Heart right ventricle (tissue), 16 donors: ENCODE results near the gene MXRA7. TPM values are rescaled to one million over a fixed set of nuclear protein-coding genes. Genes with fewer than 3 reads are reported as not detected.
A peak's percentile ranks its signal among the peaks of the same experiment; 100 is the strongest.
"Not testable (repeated sequence)": the region's sequence is repeated elsewhere in the genome, so short reads cannot be mapped to it uniquely, and the experiment has no call there.

Experiments
- ATAC-seq, 8 donors: fragments of 200-7000 bp; cut with Tn5 transposase; one replicate each; pipeline ENCODE4 v1.9.1; 2020; ENCODE audit warnings: mild to moderate bottlenecking in 8 of 8, moderate library complexity in 8 of 8, moderate number of reproducible peaks in 1 of 8
- DNase-seq, 2 donors: peaks; one replicate each; pipeline ENCODE4 v3.0.0-alpha.2; 2020
- H3K27ac ChIP-seq, 10 donors: fragments of 200-600 bp; sonication (generic) in 2 of 10; one replicate each; pipeline versions ENCODE4 v1.5.0 to v1.8.0; 2020 to 2022; ENCODE audit warnings: mild to moderate bottlenecking in 3 of 10
- H3K27me3 ChIP-seq, 7 donors: fragments of 200-600 bp; one replicate each; pipeline ENCODE4 v1.8.0; 2021 to 2022; ENCODE audit warnings: mild to moderate bottlenecking in 2 of 7
- H3K36me3 ChIP-seq, 9 donors: fragments of 200-600 bp; sonication (generic) in 1 of 9; one replicate each; pipeline versions ENCODE4 v1.5.0 to v1.8.0; 2020 to 2022; ENCODE audit warnings: mild to moderate bottlenecking in 2 of 9
- H3K4me1 ChIP-seq, 9 donors: fragments of 200-600 bp; sonication (generic) in 1 of 9; one replicate each; pipeline versions ENCODE4 v1.5.0 to v1.8.0; 2020 to 2022; ENCODE audit warnings: mild to moderate bottlenecking in 4 of 9
- H3K4me3 ChIP-seq, 10 donors: fragments of 200-600 bp; sonication (generic) in 2 of 10; one replicate each; pipeline versions ENCODE4 v1.5.0 to v1.8.0; 2020 to 2022; ENCODE audit warnings: mild to moderate bottlenecking in 7 of 10, moderate library complexity in 2 of 10
- H3K9me3 ChIP-seq, 11 donors: fragments of 200-600 bp in 10 of 11; sonication (generic) in 2 of 11; one replicate each; pipeline versions ENCODE4 v1.5.0 to v1.8.0; 2013 to 2022; ENCODE audit warnings: mild to moderate bottlenecking in 2 of 11, control low read depth in 1 of 11, moderate library complexity in 1 of 11
- WGBS, 2 donors: extraction: QIAGEN DNeasy Blood & Tissue Kit; methylation state at CpG; one replicate each; pipeline ENCODE4 v1.1.7; 2013; ENCODE audit warnings: inconsistent platforms in 1 of 2; 5-methylcytosine and 5-hydroxymethylcytosine counted together
- intact Hi-C, 10 donors: fragments of 100-400 bp; cut with DNase I; formaldehyde crosslinking; loops; one replicate each; pipeline versions ENCODE4 v1.11.1 to v1.14.2; 2022
- polyA plus RNA-seq, 2 donors: library from polyadenylated mRNA; stranded (reverse); fragments of 200-250 nt; gene quantifications; one replicate each; pipeline ENCODE4 v1.2.3, GENCODE V29; 2013
- total RNA-seq, 10 donors: library from RNA; stranded (reverse); fragmentation: NEBNext Ultra II Directional in 3 of 10; extraction: Animal tissue kit (Norgen Biotek cat#: 25700) in 3 of 10; gene quantifications; one replicate each; pipeline versions ENCODE4 v1.2.1 to v1.2.4, GENCODE V29; 2021 to 2023
- TF ChIP-seq, protein P1 (sequence below), 9 donors: fragments of 200-600 bp; sonication (generic) in 2 of 9; IDR thresholded peaks; one replicate each; pipeline versions ENCODE4 v1.5.0 to v1.8.0; 2021 to 2022; ENCODE audit warnings: antibody characterized with exemption in 9 of 9, mild to moderate bottlenecking in 5 of 9, moderate library complexity in 1 of 9
- donor health status: Arrhythmogenic right ventricular cardiomyopathy.
- donor health status: ischemic (EF 13 %, LVEDD 7.1; RV severe dilation, severe dysfunction).
- donor health status: healthy with polysubstance abuse.
- donor health status: DM: no; HTN: yes; CAD: no.
- donor health status: DM: no; HTN: no; CAD: no.
- donor health status: ischemic (EF 25% LVEDD 6.9; RV normal size, moderate dysfunction).
- donor health status: ischemic (EF 25% LVEDD 5.7; RV mildly dilated, moderate dysfunction).
- donor health status: healthy.
- donor health status: DM: yes; HTN: yes; CAD: no.
- donor health status: Ischemic cardiomyopathy.
- donor health status: ischemic (EF 35%, LVEDD 5.7; RV mildly dilated, moderate dysfunction).
- donor health status: nonischemic (EF 11% LVEDD 7.7; RV severe dilation, severe dysfunction).
- donor health status: DM: yes; HTN: yes; CAD: no.
- donor health status: PGD.
- donor health status: ischemic (EF 29% LVEDD 5.4; RV normal size, mild dysfunction).
- donor health status: nonischemic (EF 23%, LVEDD 6.1; RV moderate dilation, normal function).

Gene MXRA7
- total and polyA plus RNA-seq, 12 donors = 121 to 586 (median 413) TPM

DNA sequence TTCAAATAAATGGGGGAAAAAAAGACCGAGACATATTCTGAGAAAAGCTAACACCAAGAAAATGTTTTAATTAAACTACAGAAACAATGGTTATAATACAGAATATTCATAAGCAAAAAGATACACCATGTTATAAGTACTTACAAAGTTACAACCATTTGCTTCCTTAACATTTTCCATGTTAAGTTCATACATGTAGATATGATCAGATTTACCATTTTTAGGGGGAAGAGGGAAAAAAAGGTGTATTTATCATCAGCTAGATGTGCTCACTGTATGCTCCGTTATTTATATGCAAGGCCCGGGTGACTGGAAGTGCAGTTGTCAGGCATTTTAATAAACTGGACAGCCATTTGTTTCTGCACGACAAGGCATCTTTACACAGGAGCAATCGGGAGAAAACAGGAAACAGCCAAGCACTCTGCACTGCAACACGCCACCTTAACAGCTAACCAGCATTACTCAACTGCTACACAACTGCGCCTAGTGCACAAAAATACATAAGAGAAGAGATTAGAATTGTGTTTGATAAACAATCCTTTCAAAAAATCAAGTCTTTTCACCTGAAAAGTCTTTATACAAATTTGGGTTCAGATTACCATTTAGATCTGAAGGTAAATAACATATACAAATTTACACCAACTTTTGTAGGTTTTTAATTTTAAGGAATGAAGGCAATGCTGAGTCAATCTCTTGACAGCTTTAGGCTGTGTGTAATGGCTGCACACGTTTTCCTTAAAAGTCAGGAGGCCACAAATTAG lies 23.5 kb upstream of the MXRA7 start:
- H3K4me3 ChIP-seq = peak overlapping the region in 8 of 10 donors; percentile 0 to 97 (median 92)
- peak overlapping the region in 7 of 10 donors; percentile 19 to 99 (median 99) for H3K27ac ChIP-seq
- no peaks in the 10 kb centered on the region for H3K9me3 ChIP-seq
- TF ChIP-seq, protein P1, sequence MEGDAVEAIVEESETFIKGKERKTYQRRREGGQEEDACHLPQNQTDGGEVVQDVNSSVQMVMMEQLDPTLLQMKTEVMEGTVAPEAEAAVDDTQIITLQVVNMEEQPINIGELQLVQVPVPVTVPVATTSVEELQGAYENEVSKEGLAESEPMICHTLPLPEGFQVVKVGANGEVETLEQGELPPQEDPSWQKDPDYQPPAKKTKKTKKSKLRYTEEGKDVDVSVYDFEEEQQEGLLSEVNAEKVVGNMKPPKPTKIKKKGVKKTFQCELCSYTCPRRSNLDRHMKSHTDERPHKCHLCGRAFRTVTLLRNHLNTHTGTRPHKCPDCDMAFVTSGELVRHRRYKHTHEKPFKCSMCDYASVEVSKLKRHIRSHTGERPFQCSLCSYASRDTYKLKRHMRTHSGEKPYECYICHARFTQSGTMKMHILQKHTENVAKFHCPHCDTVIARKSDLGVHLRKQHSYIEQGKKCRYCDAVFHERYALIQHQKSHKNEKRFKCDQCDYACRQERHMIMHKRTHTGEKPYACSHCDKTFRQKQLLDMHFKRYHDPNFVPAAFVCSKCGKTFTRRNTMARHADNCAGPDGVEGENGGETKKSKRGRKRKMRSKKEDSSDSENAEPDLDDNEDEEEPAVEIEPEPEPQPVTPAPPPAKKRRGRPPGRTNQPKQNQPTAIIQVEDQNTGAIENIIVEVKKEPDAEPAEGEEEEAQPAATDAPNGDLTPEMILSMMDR (IDR thresholded peaks at IDR 0.05) = no peak
- intact Hi-C loops = no loop called here
- no peak for DNase-seq
- no peak for ATAC-seq
- no peaks in the 10 kb centered on the region for H3K27me3 ChIP-seq
- H3K36me3 ChIP-seq = peaks cover 0 to 67% (median 40%) of the 10 kb centered on the region in 9 donors
- WGBS, 2 donors = 15 to 18% methylated on average over 8 of the region's 8 CpGs
- H3K4me1 ChIP-seq = peaks cover 11 to 75% (median 62%) of the 10 kb centered on the region in 9 donors

DNA sequence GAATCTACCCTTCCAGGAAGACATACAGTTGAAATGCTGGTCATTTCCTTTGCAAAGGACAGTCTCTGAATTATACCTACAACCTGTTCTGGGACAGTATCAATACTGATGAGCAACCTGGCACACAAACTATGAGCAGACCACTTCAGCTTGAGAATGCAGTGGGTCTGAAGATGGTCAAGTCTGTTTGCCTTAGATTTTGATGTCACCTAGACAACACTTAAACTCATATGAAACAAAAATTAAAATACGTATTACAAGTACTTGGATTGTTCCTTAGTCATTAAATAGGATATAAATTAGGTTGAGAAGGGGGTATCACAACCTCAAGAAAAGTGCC lies 22.8 kb upstream of the MXRA7 start:
- ATAC-seq (no peak), DNase-seq (no peak)
- intact Hi-C loops = no loop called here
- Histone ChIP-seq H3K27me3 (no peaks in the 10 kb centered on the region), H3K4me3 (peak overlapping the region in 3 of 10 donors; percentile 17 to 93 (median 90)), H3K4me1 (peaks cover 11 to 75% (median 57%) of the 10 kb centered on the region in 9 donors), H3K36me3 (peaks cover 0 to 69% (median 40%) of the 10 kb centered on the region in 9 donors), H3K27ac (peak overlapping the region in 3 of 10 donors; percentile 99), H3K9me3 (no peaks in the 10 kb centered on the region)
- 63 to 68% methylated on average over 1 of the region's 1 CpG for WGBS, 2 donors
- TF ChIP-seq, protein P1 (IDR thresholded peaks at IDR 0.05) = no peak

DNA sequence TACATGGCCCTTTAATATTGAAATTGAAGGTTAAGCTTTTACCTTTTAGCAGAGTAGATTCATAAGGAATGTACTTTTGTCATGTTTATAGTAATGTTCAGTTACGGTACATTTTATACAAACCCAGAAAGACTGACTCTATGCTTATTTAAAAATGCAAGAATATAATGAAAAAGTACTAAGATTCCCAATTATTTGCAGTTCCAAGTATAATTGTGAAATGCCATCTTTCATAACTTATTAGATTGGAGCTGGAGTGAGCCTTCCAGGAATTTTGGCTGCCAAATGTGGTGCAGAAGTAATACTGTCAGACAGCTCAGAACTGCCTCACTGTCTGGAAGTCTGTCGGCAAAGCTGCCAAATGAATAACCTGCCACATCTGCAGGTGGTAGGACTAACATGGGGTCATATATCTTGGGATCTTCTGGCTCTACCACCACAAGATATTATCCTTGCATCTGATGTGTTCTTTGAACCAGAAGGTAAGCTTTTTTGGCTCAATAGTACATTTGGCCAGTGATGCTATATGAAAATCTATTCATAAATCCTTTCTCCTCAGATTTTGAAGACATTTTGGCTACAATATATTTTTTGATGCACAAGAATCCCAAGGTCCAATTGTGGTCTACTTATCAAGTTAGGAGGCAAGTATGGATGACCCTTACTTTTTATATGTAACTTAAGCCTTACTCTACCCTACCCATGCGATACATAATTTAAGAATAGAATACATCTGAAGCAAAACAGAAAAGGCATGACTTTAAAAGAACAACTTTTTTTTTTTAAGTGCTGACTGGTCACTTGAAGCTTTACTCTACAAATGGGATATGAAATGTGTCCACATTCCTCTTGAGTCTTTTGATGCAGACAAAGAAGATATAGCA lies 22.2 kb upstream of the MXRA7 start:
- ATAC-seq (no peak), DNase-seq (no peak)
- TF ChIP-seq, protein P1 (IDR thresholded peaks at IDR 0.05) = no peak
- Histone ChIP-seq H3K27me3 (no peaks in the 10 kb centered on the region), H3K4me1 (peaks cover 11 to 74% (median 57%) of the 10 kb centered on the region in 9 donors), H3K27ac (peak overlapping the region in 2 of 10 donors; percentile 99), H3K4me3 (peak overlapping the region in 2 of 10 donors; percentile 17 to 93), H3K9me3 (no peaks in the 10 kb centered on the region), H3K36me3 (peaks cover 0 to 69% (median 40%) of the 10 kb centered on the region in 9 donors)
- WGBS, 2 donors = 58 to 66% methylated on average over 3 of the region's 3 CpGs
- intact Hi-C loops = no loop called here

DNA sequence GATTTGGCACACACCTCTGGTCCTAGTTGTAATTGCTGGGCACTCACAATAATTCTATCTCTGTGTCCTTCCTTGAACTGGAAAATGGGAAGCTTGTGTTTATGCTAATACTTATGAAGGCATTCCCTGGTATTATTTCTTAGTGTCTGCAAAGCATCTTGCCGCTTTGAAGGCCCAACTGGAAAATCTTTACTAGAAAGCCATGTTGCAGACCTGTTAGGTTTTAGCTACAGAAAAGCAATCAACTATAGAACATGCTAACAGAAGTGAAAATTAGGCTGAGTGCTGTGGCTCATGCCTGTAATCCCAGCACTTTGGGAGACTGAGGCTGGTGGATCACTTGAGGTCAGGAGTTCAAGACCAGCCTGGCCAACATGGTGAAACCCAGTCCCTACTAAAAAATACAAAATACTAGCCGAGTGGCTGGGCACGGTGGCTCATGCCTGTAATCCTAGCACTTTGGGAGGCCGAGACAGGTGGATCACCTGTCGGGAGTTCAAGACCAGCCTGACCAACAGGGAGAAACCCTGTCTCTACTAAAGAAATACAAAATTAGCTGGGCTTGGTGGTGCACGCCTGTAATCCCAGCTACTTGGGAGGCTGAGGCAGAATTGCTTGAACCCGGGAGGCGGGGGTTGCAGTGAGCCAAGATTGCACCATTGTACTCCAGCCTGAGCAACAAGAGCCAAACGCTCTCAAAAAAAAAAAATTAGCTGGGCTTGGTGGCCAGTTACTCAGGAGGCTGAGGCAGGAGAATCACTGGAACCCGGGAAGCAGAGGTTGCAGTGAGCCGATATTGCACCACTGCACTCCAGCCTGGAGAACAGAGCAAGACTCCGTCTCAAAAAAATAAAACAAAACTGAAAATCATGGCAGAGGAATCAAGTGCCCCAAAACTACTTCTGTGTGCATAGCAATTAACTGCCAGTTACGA lies 21.3 kb upstream of the MXRA7 start:
- DNase-seq, intact Hi-C loops, H3K4me3 ChIP-seq, ATAC-seq, H3K9me3 ChIP-seq, H3K27me3 ChIP-seq: not testable (repeated sequence)
- H3K4me1 ChIP-seq = peaks cover 15 to 82% (median 65%) of the 10 kb centered on the region in 9 donors
- 90 to 92% methylated on average over 13 of the region's 13 CpGs for WGBS, 2 donors
- H3K27ac ChIP-seq = peak overlapping the region in 3 of 10 donors; percentile 12 to 99 (median 36)
- H3K36me3 ChIP-seq = peaks cover 0 to 69% (median 40%) of the 10 kb centered on the region in 9 donors
